ENCODE measurements around the gene EHMT2.
"Not testable (repeated sequence)": the region's sequence is repeated elsewhere in the genome, so short reads cannot be mapped to it uniquely, and the experiment has no call there.

EHMT2 gene

GRCh38 chr6:31915756-31916155, 18.3 kb upstream of the EHMT2 start:
- DNase-seq (ENCODE audit: insufficient read length, low spot score) (no peak), FAIRE-seq (no peak)

- FAIRE-seq (no peak), DNase-seq (ENCODE audit: insufficient read length, low spot score) (no peak)
Observed at GRCh38 chr6:31915351-31915750, 17.9 kb upstream of the EHMT2 start.

- FAIRE-seq (no peak), DNase-seq (ENCODE audit: insufficient read length, low spot score) (no peak)
Observed at GRCh38 chr6:31911826-31912585, 14.5 kb upstream of the EHMT2 start.

- not testable (repeated sequence) for DNase-seq (ENCODE audit: insufficient read length, low spot score); FAIRE-seq
Observed at GRCh38 chr6:31909298-31909697, 11.8 kb upstream of the EHMT2 start.

GRCh38 chr6:31908791-31909190, 11.3 kb upstream of the EHMT2 start:
- DNase-seq (ENCODE audit: insufficient read length, low spot score): no peak
- no peak for FAIRE-seq

- DNase-seq (ENCODE audit: insufficient read length, low spot score); FAIRE-seq: not testable (repeated sequence)
Observed at GRCh38 chr6:31908255-31908654, 10.8 kb upstream of the EHMT2 start.

GRCh38 chr6:31907158-31907813, 9.8 kb upstream of the EHMT2 start:
- FAIRE-seq (no peak), DNase-seq (ENCODE audit: insufficient read length, low spot score) (no peak)

- DNase-seq (ENCODE audit: insufficient read length, low spot score); FAIRE-seq: not testable (repeated sequence)
Observed at GRCh38 chr6:31906727-31907126, 9.2 kb upstream of the EHMT2 start.

GRCh38 chr6:31906122-31906521, 8.6 kb upstream of the EHMT2 start:
- no peak for DNase-seq (ENCODE audit: insufficient read length, low spot score)
- no peak for FAIRE-seq

GRCh38 chr6:31905041-31905440, 7.5 kb upstream of the EHMT2 start:
- DNase-seq (ENCODE audit: insufficient read length, low spot score) (no peak), FAIRE-seq (no peak)

GRCh38 chr6:31903957-31904356, 6.5 kb upstream of the EHMT2 start:
- no peak for DNase-seq (ENCODE audit: insufficient read length, low spot score)
- FAIRE-seq: no peak

GRCh38 chr6:31901953-31902643, 4.6 kb upstream of the EHMT2 start, which contains the start of gene ZBTB12:
Gene ZBTB12, minus strand, starts transcription at chr6:31902086. Its CDS starts 781 bp downstream, at chr6:31901305.
- DNase-seq (ENCODE audit: insufficient read length, low spot score): peak; percentile 92
- peak; percentile 85 for FAIRE-seq

- peak; percentile 61 for DNase-seq (ENCODE audit: insufficient read length, low spot score)
- FAIRE-seq: no peak
Observed at GRCh38 chr6:31901415-31901952, 4.0 kb upstream of the EHMT2 start.

GRCh38 chr6:31900917-31901414, 3.5 kb upstream of the EHMT2 start:
- FAIRE-seq (peak; percentile 4), DNase-seq (ENCODE audit: insufficient read length, low spot score) (no peak)

GRCh38 chr6:31899882-31900722, 2.6 kb upstream of the EHMT2 start:
- DNase-seq (ENCODE audit: insufficient read length, low spot score): no peak
- peak; percentile 63 for FAIRE-seq

GRCh38 chr6:31899215-31899614, 1.7 kb upstream of the EHMT2 start:
- no peak for FAIRE-seq
- no peak for DNase-seq (ENCODE audit: insufficient read length, low spot score)

GRCh38 chr6:31898383-31899011, 999 bp upstream of the EHMT2 start:
- DNase-seq (ENCODE audit: insufficient read length, low spot score): peak; percentile 56
- FAIRE-seq: no peak

- DNase-seq (ENCODE audit: insufficient read length, low spot score) (no peak), FAIRE-seq (no peak)
Observed at GRCh38 chr6:31896856-31897611, 464 bp downstream of the EHMT2 start.

- FAIRE-seq (no peak), DNase-seq (ENCODE audit: insufficient read length, low spot score) (no peak)
Observed at GRCh38 chr6:31896493-31896855, 1.0 kb downstream of the EHMT2 start.
